HG03460 (cell line): ENCODE results near the gene FAM90A1.
"Not testable (repeated sequence)": the region's sequence is repeated elsewhere in the genome, so short reads cannot be mapped to it uniquely, and the experiment has no call there.

Experiments
- ATAC-seq: cut with Tn5 transposase; IDR thresholded peaks from one replicate; pipeline ENCODE4 v1.9.1; 2021; ENCODE audit not compliant: unreplicated experiment

Gene FAM90A1

DNA sequence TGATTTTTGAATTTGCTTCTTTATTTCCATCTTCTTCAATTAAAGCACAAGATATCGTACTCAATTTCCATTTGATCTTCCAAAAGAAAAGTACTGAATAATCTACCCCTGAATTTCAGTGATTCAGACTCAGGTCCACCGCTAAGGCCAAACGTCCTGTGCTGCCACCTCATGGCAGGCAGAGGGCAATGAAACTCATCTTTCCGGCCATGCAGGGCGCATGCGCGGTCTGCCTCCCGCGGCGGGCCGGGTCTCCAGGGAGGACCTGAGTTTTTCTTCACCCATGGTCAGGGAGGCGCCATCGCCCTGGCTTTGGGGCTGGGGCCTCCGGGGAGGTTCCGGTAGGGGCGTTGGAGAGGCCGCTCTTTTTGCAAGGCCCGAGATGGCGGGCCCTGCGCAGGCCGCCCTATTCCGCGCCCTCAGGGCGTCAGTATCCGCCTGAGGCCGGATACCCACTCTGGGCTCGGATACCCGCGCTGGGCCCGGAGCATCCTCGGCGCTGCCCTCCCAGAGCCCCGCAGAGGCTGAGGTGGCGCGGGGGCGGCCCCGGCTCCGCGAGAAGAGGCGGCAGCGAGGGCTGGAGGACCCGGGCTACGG lies 47.3 kb downstream of the FAM90A1 start:
- not testable (repeated sequence) for ATAC-seq

- not testable (repeated sequence) for ATAC-seq
These were observed 54.5 kb downstream of the FAM90A1 start for GRCh38 chr12:8172911-8173310.
